Activated CD4-positive, alpha-beta T cell treated with anti-CD3 and anti-CD28 coated beads for 1 hour (primary cell): ENCODE results near the gene SPATA32.

ENCODE experiments used
- DNase-seq: peaks from one replicate; pipeline ENCODE4 v3.0.0-alpha.2; 2020

The SPATA32 gene

GRCh38 chr17:45227926-45228762 lies 33.8 kb downstream of the SPATA32 start:
- no peak for DNase-seq

- no peak for DNase-seq
These were observed 34.6 kb downstream of the SPATA32 start for GRCh38 chr17:45227101-45227925.

DNA sequence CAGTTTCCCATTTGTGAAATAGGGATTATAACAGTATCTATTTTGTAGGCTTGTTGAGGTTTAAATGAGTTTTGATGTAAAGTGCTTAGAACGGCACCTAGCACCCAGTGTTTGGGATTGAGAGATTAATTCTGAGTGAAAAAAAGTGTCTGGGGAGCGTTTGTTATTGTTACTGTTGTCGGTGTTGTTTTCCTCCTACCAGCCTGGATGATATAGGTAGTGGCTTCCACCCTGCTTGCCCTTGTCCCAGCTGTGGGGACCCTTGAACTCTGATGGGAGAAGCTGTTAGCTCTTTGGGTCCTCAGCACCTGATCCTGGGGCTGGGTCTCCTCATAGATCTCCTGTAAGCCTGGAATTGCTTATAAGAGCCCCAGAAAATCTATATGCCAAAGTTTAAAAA lies 35.3 kb downstream of the SPATA32 start:
- no peak for DNase-seq

- DNase-seq = peak; percentile 88
These were observed 35.8 kb downstream of the SPATA32 start for GRCh38 chr17:45225964-45226530.

- peak; percentile 38 for DNase-seq
These were observed 36.7 kb downstream of the SPATA32 start for GRCh38 chr17:45225051-45225700.

DNA sequence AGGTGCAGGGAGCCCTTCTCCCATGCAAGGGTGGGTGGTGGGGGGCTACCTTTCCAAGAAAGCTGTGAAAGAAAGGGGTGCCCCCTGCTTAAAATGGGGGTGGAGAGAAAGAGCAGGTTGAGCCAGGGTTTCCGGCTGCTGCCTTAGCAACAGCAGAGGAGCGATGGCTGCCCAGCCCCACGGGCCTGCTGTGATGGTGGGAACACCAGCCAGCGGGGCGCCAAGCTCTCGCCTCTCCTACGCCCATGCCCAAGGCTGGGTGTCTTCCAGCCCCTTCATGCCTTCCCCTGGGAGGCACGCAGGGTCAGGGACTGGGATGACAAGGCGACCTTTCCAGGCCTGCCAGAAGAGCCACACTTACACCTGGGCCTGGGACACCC lies 37.2 kb downstream of the SPATA32 start:
- DNase-seq = no peak

GRCh38 chr17:45223539-45224528 lies 38.1 kb downstream of the SPATA32 start:
- no peak for DNase-seq

DNA sequence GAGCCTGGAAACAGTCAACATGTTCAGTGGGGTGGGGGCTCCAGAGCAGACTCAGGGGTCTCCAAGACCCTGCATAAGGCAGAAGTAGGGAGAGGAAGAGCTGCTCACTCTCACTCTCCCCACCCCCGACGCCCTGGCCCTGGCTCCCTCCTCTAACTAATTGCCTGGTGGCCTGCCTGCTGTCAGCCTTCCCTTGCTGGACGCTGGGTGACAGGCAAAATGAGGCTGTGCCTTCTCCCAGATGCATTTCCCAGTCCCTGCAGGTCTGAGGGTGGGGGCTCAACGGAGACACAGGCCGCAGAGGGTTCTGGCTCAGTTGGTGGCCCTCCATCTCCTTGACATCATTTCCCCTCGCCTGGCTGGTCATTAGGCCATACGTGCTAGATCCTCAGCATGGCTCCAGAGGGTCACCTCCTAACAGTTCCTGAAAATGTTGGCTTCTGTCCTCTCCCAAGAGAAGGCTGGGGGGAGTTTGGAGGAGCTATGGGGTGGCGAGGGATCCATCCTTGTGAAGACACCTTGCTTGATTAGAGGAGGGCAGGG lies 38.8 kb downstream of the SPATA32 start:
- DNase-seq = no peak

DNA sequence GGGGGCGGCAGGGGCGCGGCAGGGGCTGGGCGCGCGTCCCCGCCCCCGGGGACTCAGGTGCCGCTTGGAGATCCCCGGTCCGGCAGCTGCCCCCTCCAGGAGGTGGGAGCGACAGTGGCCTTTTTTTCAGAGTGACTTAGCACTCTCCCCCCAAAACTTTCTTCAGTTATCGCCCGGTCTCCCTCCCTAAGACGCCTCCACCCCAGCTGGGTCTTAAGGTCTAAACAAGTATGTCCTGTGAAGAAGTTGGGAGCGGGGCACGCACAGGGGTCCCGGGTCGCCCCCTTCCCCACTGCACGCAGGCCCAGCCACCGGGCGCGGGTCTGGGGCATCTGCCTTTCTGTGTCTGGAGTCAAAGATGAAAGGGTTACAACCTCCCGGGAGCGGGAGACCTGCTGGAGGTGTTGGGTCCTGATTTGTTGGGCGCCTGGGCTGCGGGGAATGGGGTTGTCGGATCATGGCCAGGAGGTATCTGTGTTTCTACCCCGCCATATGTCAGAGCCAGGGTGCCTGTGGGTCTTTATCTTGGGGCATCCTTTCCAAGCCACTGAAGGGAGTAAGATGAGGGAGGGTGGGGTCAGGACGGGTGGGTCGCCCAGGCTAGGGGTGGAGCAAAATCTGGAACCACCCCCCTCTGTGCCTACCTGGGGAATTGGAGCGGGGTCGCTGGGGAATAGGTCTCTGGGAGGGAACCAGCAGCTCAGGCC lies 39.5 kb downstream of the SPATA32 start:
- no peak for DNase-seq

DNA sequence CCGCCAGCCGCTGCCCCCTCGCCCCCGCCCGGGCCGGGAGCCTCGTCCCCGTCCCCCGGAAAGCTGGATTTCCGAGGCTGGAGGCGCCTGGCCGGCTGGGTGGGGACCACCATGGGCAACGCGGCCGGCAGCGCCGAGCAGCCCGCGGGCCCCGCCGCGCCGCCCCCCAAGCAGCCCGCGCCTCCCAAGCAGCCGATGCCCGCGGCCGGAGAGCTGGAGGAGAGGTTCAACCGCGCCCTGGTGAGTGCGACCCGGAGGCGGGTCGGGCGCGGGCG lies 39.9 kb downstream of the SPATA32 start:
- no peak for DNase-seq

GRCh38 chr17:45221081-45222013 lies 40.5 kb downstream of the SPATA32 start, which contains the start of gene FMNL1:
Gene FMNL1, plus strand, starts transcription at chr17:45221885. Its CDS starts 240 bp downstream, at chr17:45222125.
- peak; percentile 37 for DNase-seq

DNA sequence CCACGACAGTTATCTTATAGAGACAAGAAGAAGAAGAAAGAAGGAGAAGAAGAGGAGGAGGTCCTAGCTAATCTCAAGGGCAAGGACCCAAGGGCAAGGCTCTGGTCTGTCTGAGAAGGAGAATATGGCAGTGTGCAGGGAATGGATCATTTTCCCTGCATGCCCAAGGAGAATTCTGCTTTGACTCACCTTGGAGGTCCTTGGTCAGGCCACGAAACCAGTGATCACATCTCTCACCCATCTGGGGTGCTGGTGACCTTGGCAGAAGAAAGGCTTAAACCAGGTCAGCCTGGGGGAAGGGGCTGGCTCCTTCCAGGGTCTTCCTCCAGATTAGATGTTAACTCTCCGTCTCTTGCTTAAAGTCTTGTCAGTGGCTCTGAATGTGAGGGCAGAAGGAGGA lies 41.8 kb downstream of the SPATA32 start:
- no peak for DNase-seq

GRCh38 chr17:45218895-45219661 lies 42.8 kb downstream of the SPATA32 start:
- peak; percentile 80 for DNase-seq
